Thyroid gland (tissue), 4 donors: ENCODE data around the gene EIF2B4.

Source experiments
- CTCF ChIP-seq, 6 experiments: fragments of 200-600 bp in 3 of 6; fragments of 450-650 bp in 3 of 6; sonication (generic) in 3 of 6; IDR thresholded peaks; one replicate each; pipeline ENCODE4 v1.5.1; 2016 to 2019; ENCODE audit warnings: antibody characterized with exemption in 6 of 6, mild to moderate bottlenecking in 2 of 6, inconsistent platforms in 1 of 6, moderate library complexity in 1 of 6
- POLR2A ChIP-seq, 2 donors: fragments of 450-650 bp; IDR thresholded peaks; one replicate each; pipeline ENCODE4 v1.6.1; 2017; ENCODE audit warnings: antibody characterized with exemption in 2 of 2, mild to moderate bottlenecking in 2 of 2, moderate library complexity in 1 of 2

GRCh38 chr2:27412419-27413152 lies 42.4 kb upstream of the EIF2B4 start:
- TF ChIP-seq POLR2A (IDR thresholded peaks at IDR 0.05): no peak
- no peak for TF ChIP-seq CTCF (IDR thresholded peaks at IDR 0.05)
